Activated T-helper 2 cell treated with anti-CD3 and anti-CD28 coated beads, Interferon-gamma antibody, Interleukin-2, Interleukin-4, amounts not matched to agents 10 μg/mL and 5 μg/mL and 100 μg/mL, durations not matched to agents 14 hours and 24 hours and 36 hours (primary cell): ENCODE results near the gene RELT. TPM values are rescaled to one million over a fixed set of nuclear protein-coding genes. Genes with fewer than 3 reads are reported as not detected.

Source experiments
- DNase-seq: peaks from one replicate; pipeline ENCODE4 v3.0.0; 2021; ENCODE audit warnings: low spot score
- H3K27ac Mint-ChIP-seq: one replicate; pipeline ENCODE4 v1.8.0; 2021; ENCODE audit warnings: mixed read lengths
- H3K27me3 Mint-ChIP-seq: one replicate; pipeline ENCODE4 v1.8.0; 2021; ENCODE audit warnings: low read depth, mixed read lengths
- H3K36me3 Mint-ChIP-seq: one replicate; pipeline ENCODE4 v1.8.0; 2021; ENCODE audit warnings: low read depth, mixed read lengths
- H3K4me1 Mint-ChIP-seq: one replicate; pipeline ENCODE4 v1.8.0; 2021; ENCODE audit warnings: low read depth, mixed read lengths
- H3K4me3 Mint-ChIP-seq: one replicate; pipeline ENCODE4 v1.8.0; 2021; ENCODE audit warnings: low read depth, mild to moderate bottlenecking, moderate library complexity, mixed read lengths
- H3K9me3 Mint-ChIP-seq: one replicate; pipeline ENCODE4 v1.8.0; 2021; ENCODE audit warnings: mixed read lengths
- intact Hi-C: fragments of 100-400 bp; cut with micrococcal nuclease; formaldehyde crosslinking; loops from one replicate; pipeline ENCODE4 v1.15.1; 2023
- total RNA-seq: library from RNA; stranded (reverse); gene quantifications from 2 replicates; pipeline ENCODE4 v1.2.3, GENCODE V29; 2022

Gene RELT
- total RNA-seq, 1 donor from 2014 or later, result 33.5 TPM

DNA sequence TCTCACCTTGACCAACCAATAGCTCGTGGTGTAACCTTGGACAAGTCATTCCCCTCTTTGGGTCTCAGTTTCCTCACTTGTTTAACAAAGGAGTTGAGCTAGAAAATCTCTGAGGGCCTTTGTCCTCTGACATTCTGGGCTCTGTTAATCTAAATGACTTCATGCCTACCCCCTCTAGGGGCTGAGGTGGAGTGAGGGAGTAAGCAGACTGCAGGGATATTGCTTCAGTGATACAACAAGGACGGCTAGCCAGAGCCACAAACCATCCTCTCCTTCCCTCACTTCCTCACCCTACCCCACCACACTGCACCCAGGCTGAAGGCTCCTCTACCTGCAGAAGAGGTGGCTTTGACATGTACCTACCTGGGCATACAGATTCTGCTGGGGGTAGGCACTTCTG lies 34.8 kb downstream of the RELT start:
- Mint-ChIP-seq H3K4me3 (no peak overlapping the region), H3K36me3 (peaks cover 36% of the 10 kb centered on the region), H3K27me3 (no peaks in the 10 kb centered on the region), H3K9me3 (no peaks in the 10 kb centered on the region), H3K27ac (no peak overlapping the region), H3K4me1 (peaks cover 7% of the 10 kb centered on the region)
- intact Hi-C loops, result no loop called here
- no peak for DNase-seq

DNA sequence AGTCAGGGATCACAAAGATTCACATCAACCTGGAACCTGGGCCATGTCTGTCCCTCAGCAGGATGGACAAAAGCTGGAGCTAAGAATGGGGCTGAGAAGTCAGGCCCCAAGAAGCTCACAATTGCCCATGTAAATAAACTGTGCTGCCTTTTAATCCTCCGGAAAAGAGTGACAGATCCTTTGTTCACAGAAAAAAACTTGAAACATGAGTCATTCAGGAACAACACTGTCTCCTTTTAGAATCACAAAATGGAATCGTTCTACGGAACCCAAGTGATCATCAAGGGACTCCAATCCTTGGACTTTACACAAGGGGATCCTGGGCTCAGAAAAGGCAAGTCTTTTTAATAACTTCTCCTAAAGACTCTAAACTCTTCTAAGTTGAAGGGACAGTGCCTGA lies 36.1 kb downstream of the RELT start:
- H3K27ac Mint-ChIP-seq, result no peak overlapping the region
- DNase-seq, result no peak
- H3K27me3 Mint-ChIP-seq, result no peaks in the 10 kb centered on the region
- no peak overlapping the region for H3K4me3 Mint-ChIP-seq
- intact Hi-C loops, result no loop called here
- H3K4me1 Mint-ChIP-seq, result peaks cover 7% of the 10 kb centered on the region
- peaks cover 32% of the 10 kb centered on the region for H3K36me3 Mint-ChIP-seq
- H3K9me3 Mint-ChIP-seq, result no peaks in the 10 kb centered on the region

DNA sequence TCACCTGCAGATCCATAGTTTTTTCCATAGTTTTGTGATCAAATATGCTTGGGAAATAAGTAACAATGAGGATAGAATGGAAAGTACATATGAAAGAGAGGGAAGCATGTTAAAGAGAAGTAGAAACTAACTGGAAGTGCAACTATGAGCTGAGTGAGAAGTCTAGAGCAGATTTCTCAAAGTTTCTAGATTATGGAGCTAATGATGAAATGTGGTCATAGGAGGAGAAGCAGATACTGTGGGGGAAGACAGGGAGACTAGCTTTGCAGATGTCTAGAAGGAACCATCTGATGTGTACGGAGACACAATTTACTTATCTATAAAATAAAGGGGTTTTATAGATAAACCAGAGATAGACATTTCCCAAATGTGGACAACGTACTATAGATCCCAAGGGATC lies 37.1 kb downstream of the RELT start:
- H3K36me3 Mint-ChIP-seq, result peaks cover 30% of the 10 kb centered on the region
- H3K4me3 Mint-ChIP-seq, result no peak overlapping the region
- intact Hi-C loops, result no loop called here
- no peak overlapping the region for H3K27ac Mint-ChIP-seq
- H3K9me3 Mint-ChIP-seq, result no peaks in the 10 kb centered on the region
- DNase-seq, result no peak
- peaks cover 7% of the 10 kb centered on the region for H3K4me1 Mint-ChIP-seq
- no peaks in the 10 kb centered on the region for H3K27me3 Mint-ChIP-seq

DNA sequence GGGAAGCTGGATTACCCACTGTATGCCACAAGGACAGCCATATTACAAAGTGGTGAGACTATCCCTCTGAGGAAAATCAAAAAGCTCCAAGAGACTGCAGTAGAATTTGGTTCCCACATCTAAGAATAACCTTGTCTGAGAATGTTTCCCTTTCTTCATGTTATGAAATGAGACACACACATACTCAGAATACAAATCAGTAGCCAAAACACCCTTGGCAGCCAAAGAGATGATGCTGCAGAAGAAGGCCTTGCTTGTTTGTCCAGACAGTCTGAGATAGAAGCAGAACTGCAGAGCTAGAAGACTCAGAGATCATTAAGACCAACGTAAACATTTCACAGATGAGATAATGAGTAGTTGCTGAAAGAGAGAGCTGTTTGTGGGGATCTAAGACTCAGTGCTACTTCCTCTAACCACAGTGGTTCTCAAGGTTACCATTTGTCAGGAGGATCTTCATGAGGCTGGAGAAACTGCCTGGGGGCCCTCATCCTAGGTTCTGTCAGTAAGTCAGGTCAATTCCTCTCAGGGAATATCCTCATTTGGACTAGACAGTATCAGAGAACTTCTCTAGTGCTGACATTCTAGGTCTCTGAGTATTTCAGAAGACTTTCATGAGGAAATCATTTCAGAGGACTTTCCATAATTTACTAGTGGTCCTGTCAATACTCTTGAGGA lies 38.9 kb downstream of the RELT start:
- Mint-ChIP-seq H3K27ac (peak overlapping the region; percentile 6), H3K4me3 (no peak overlapping the region), H3K27me3 (no peaks in the 10 kb centered on the region), H3K4me1 (peaks cover 7% of the 10 kb centered on the region), H3K9me3 (no peaks in the 10 kb centered on the region), H3K36me3 (peaks cover 23% of the 10 kb centered on the region)
- no peak for DNase-seq
- intact Hi-C loops, result no loop called here

DNA sequence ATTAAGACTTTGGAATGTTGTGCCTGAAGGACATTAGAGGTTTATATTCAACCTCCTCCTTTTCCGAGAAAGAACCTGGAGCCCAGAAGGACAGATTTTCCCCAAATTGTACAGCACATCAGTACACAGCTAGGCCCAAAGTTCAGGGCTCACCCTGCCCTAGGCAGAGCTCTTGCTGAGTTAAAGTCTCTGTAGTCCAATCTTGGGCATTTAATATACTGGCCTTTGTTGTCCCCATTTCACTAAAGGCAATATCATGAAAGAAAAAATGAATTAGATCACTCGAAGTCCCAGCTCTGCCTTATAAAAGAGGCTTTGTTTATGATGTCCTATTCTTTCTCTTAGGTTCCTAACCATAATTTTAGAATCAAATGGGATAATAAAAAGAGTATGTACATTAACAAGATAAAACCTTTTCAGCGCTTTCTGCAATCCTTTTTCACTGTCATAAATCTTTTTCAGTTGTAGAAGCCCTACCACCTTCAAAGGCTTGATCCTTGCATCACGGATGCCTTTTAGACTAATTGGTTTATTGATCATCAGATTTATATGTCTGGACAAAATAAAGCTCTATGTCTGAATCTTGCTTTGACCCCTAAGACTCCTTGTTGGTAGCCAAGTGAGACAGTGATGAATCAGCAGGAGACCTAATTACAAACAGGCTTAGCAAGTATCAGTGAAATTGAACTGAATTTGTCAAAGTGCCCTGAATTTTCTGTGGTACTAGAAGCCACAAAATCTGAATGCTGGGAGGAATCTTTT lies 39.8 kb downstream of the RELT start:
- no peak for DNase-seq
- Mint-ChIP-seq H3K9me3 (no peaks in the 10 kb centered on the region), H3K4me3 (no peak overlapping the region), H3K27me3 (no peaks in the 10 kb centered on the region), H3K27ac (no peak overlapping the region), H3K4me1 (peaks cover 7% of the 10 kb centered on the region), H3K36me3 (peaks cover 18% of the 10 kb centered on the region)
- intact Hi-C loops, result no loop called here

DNA sequence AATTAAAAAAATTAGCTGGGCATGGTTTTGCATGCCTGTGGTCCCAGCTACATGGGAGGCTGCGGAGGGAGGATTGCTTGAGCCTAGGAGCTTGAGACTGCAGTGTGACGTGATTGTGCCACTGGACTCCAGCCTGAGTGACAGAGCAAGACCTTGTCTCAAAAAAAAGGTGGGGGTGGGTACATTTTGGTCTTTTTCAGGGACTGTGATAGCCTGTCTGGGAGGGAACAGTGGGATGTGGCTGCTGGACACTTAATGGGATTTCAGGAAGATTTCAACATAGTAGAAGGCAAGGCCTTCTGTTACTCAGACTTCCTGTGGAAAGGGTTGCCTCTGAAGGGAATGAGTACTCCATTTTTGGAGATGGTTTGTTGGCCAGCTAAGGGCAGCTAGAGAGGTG lies 40.6 kb downstream of the RELT start:
- Mint-ChIP-seq H3K9me3 (no peaks in the 10 kb centered on the region), H3K27ac (no peak overlapping the region), H3K4me3 (no peak overlapping the region), H3K27me3 (no peaks in the 10 kb centered on the region), H3K4me1 (peaks cover 7% of the 10 kb centered on the region), H3K36me3 (peaks cover 18% of the 10 kb centered on the region)
- intact Hi-C loops, result no loop called here
- DNase-seq, result no peak

DNA sequence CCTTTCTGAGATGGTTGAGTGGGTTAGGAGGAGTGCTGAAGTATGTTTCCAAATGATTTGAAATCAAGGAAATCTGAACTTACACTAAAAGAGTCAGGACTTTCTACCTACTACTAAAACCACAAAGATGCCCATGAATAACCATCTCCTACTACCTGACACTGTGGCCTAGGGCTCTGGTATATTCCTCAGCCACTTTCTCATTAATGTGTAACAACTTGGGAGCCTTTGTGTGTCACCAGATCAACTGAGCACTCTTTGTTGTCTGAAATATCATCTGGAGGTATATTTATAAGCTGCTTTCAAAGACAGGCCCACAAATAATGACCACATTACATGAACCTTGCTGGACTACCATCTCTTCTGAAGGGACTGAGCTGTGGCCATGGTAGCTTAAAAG lies 43.9 kb downstream of the RELT start:
- H3K9me3 Mint-ChIP-seq, result no peaks in the 10 kb centered on the region
- no peak overlapping the region for H3K4me3 Mint-ChIP-seq
- DNase-seq, result no peak
- intact Hi-C loops, result no loop called here
- peaks cover 14% of the 10 kb centered on the region for H3K36me3 Mint-ChIP-seq
- no peaks in the 10 kb centered on the region for H3K27me3 Mint-ChIP-seq
- H3K27ac Mint-ChIP-seq, result no peak overlapping the region
- peaks cover 3% of the 10 kb centered on the region for H3K4me1 Mint-ChIP-seq

DNA sequence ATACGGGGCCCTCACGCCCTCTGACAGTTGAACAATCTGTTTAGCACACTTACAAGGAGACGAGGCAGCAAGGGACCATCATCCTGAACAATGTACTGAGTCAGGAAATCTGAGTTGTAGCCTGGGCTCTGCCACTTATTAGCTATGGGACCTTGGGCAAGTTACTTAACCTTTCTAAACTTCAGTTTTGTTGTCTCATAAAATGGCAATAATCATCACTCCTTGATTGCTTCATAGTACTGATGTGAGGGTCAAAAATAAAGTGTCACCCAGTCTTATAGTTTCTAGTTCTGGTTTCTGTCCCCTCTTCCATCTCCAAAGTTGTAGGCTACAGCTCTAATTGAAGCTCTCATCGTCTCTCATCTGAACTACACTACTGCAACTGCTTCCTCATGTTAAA lies 46.7 kb downstream of the RELT start:
- Mint-ChIP-seq H3K9me3 (no peaks in the 10 kb centered on the region), H3K36me3 (peaks cover 6% of the 10 kb centered on the region), H3K4me1 (peaks cover 2% of the 10 kb centered on the region), H3K4me3 (no peak overlapping the region), H3K27me3 (no peaks in the 10 kb centered on the region), H3K27ac (no peak overlapping the region)
- no peak for DNase-seq
- intact Hi-C loops, result no loop called here

DNA sequence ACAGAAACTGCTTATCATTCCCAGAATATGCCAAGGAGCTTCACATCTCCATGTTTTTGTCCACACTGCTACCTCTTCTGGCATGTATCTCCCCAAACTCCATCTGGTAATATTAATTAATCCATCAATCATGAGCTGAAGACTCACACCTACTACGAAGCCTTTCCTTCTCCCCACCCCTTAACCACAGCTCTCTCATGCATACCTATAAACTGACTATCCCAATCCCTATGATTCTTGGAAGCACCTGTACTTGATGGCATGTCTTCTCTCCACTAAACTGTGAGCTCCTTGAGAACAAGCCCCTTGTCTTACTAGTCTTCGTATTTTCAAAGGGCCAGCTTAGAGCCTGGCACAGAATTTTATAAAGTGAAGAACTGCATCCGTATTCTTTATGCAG lies 47.3 kb downstream of the RELT start:
- Mint-ChIP-seq H3K27me3 (no peaks in the 10 kb centered on the region), H3K36me3 (peaks cover under 1% of the 10 kb centered on the region), H3K4me3 (no peak overlapping the region), H3K9me3 (no peaks in the 10 kb centered on the region), H3K4me1 (peaks cover 8% of the 10 kb centered on the region), H3K27ac (no peak overlapping the region)
- intact Hi-C loops, result no loop called here
- no peak for DNase-seq

DNA sequence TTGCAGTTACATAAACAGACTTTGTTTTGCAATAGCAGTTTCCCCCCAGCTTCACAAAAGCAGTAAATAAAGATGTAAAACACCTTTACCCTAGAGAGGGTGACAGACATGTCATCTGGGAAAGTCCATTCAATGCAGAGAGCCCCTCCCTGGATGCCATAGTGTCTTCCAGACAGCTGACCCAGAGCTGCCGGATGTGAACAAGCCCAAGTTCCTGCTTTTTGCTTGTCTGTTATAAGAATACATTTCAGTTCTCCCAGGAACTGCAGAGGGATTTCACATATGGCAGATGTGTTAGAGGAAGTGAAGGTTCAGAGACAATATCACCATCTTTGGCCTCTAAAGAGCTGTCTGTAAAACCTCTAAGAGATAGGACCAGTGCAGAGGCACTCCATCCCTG lies 48.9 kb downstream of the RELT start:
- H3K27me3 Mint-ChIP-seq, result no peaks in the 10 kb centered on the region
- no peak for DNase-seq
- no peaks in the 10 kb centered on the region for H3K9me3 Mint-ChIP-seq
- H3K4me1 Mint-ChIP-seq, result peaks cover 17% of the 10 kb centered on the region
- intact Hi-C loops, result no loop called here
- no peak overlapping the region for H3K27ac Mint-ChIP-seq
- H3K4me3 Mint-ChIP-seq, result no peak overlapping the region
- no peaks in the 10 kb centered on the region for H3K36me3 Mint-ChIP-seq

DNA sequence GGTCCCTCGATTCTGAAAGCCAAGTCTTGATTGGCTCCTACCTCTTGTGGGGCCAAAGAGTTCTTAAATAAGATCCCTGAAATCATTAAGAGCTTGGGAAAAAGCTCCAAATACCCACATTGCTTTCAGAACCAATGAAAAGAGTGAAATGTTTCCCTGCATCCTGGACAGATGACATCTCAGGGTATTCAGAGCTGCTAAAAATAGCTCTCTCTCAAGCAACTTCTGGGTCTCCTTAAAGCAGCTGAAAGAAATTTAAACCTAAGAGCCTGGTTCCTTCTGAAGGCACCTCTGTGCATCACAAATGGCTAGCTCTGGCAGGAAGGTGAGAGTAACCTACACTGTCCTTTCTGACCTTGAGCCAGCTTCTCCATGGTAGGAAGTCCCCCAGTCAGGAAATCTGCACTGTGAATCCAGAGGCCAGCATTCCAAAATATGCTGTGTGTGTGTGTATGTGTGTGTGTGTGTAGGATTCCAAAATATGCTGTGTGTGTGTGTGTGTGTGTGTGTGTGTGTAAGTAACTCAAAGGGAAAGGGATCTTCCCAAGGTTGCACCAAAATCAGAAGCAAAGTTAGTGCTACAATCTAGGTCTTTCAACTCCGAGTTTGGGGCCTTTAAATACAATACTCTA lies 50.1 kb downstream of the RELT start:
- H3K36me3 Mint-ChIP-seq, result no peaks in the 10 kb centered on the region
- intact Hi-C loops, result no loop called here
- H3K27ac Mint-ChIP-seq, result no peak overlapping the region
- no peak overlapping the region for H3K4me3 Mint-ChIP-seq
- peaks cover 18% of the 10 kb centered on the region for H3K4me1 Mint-ChIP-seq
- DNase-seq, result no peak
- H3K27me3 Mint-ChIP-seq, result no peaks in the 10 kb centered on the region
- H3K9me3 Mint-ChIP-seq, result no peaks in the 10 kb centered on the region

DNA sequence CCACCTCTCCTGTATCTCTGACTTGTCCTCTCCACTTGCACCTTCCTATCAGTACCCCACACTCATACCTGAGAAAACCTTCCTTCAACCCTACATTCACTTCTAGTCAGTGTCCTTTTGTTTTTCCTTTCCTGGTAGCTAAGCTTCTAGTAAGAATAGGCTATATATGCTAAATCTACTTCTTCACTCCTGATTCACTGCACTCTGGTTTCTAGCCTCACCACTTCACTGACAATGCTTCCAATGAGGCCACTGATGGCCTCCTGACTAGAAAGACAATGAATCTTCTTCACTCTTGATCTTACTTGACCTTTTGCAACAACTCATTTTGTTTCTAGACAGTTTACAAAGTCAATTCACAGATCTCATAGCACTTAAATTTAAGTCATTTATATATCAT lies 52.0 kb downstream of the RELT start:
- intact Hi-C loops, result no loop called here
- peaks cover 25% of the 10 kb centered on the region for H3K4me1 Mint-ChIP-seq
- H3K4me3 Mint-ChIP-seq, result no peak overlapping the region
- H3K9me3 Mint-ChIP-seq, result no peaks in the 10 kb centered on the region
- DNase-seq, result no peak
- no peaks in the 10 kb centered on the region for H3K27me3 Mint-ChIP-seq
- no peaks in the 10 kb centered on the region for H3K36me3 Mint-ChIP-seq
- H3K27ac Mint-ChIP-seq, result peak overlapping the region; percentile 70

DNA sequence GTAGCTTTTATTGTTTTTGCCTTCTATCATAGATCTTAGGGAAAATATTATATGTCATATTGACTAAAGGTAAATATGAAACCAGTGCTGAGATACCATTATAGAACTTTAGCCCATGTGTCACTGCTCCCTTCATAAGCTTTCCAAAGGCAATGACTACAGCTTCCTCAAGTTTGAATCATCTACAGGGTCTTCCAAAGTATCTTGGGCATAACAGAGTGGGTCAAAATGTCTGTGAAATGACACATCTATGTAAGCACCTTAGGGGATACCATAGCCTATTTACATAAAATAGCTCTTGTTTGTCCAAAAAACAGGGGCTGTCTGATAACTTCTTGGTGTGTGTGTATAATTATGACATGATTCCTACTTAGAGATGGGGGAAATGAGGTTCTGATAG lies 52.5 kb downstream of the RELT start:
- DNase-seq, result no peak
- intact Hi-C loops, result no loop called here
- H3K9me3 Mint-ChIP-seq, result no peaks in the 10 kb centered on the region
- peak overlapping the region; percentile 70 for H3K27ac Mint-ChIP-seq
- no peak overlapping the region for H3K4me3 Mint-ChIP-seq
- H3K4me1 Mint-ChIP-seq, result peaks cover 25% of the 10 kb centered on the region
- no peaks in the 10 kb centered on the region for H3K27me3 Mint-ChIP-seq
- no peaks in the 10 kb centered on the region for H3K36me3 Mint-ChIP-seq
